HCT116 (cell line): ENCODE measurements around the gene DHRS7B. TPM values are rescaled to one million over a fixed set of nuclear protein-coding genes. Genes with fewer than 3 reads are reported as not detected.

ENCODE experiments used
- ATAC-seq: fragments of 200-7000 bp; cut with Tn5 transposase; 2 replicates; pipeline ENCODE4 v1.9.1; 2020; ENCODE audit warnings: mild to moderate bottlenecking, moderate library complexity
- BruUV-seq: library from RNA; stranded (reverse); fragments of 400-500 nt; replicated peaks from 2 replicates; lab custom pipeline; 2021; lab: Mats Ljungman, UMichigan
- CTCF ChIA-PET: fragments of 300-600 bp; sonication (Branson Sonifier 250); formaldehyde crosslinking; loops from one replicate; lab custom pipeline; 2021; ENCODE audit warnings: antibody characterized with exemption; lab: Charles Lee
- POLR2A ChIA-PET: fragments of 300-600, 350-600 bp; sonication (Branson Sonifier 250); formaldehyde crosslinking; loops from one replicate; lab custom pipeline; 2021; ENCODE audit warnings: antibody characterized with exemption; lab: Charles Lee
- RAD21 ChIA-PET, 2 experiments: fragments of 300-600 bp; sonication (Branson Sonifier 250); formaldehyde crosslinking; loops; one replicate each; lab custom pipeline; 2023; ENCODE audit warnings: low total read pairs in 2 of 2; ENCODE audit not compliant: uncharacterized antibody in 2 of 2, unreplicated experiment in 2 of 2, low non-redundant PET in 1 of 2; lab: Charles Lee
- DNase-seq: peaks from one replicate; pipeline ENCODE4 v3.0.0-alpha.2; 2010; ENCODE audit warnings: low read depth, low spot score
- H2AFZ ChIP-seq: fragments of 200-600 bp; shearing (Covaris generic), sonication (generic); 2 replicates; pipeline ENCODE4 v1.6.1; 2017; ENCODE audit warnings: low read depth, mixed run types, mixed read lengths, antibody characterized with exemption, low read length; ENCODE audit not compliant: poor library complexity, severe bottlenecking
- H3K27ac ChIP-seq: 2 replicates; pipeline ENCODE4 v1.5.1; 2012; ENCODE audit warnings: low read depth, low read length
- H3K27me3 ChIP-seq: fragments of 200-600 bp; sonication (generic); 2 replicates; pipeline ENCODE4 v1.6.1; 2016; ENCODE audit warnings: mixed run types, low read length, mixed read lengths; ENCODE audit not compliant: insufficient read depth
- H3K36me3 ChIP-seq, 2 experiments: fragments of 200-500 bp in 1 of 2; fragments of 200-600 bp in 1 of 2; sonication (Bioruptor generic) in 1 of 2; sonication (generic) in 1 of 2; 2 replicates each; pipeline versions ENCODE4 v1.5.1 to v1.6.1; 2014 to 2016; ENCODE audit warnings: low read length in 2 of 2, inconsistent platforms in 1 of 2, mixed read lengths in 1 of 2, mixed run types in 1 of 2; ENCODE audit not compliant: insufficient read depth in 2 of 2, control insufficient read depth in 1 of 2
- H3K4me1 ChIP-seq, 2 experiments: fragments of 200-600 bp in 1 of 2; sonication (generic) in 1 of 2; 2 replicates each; pipeline versions ENCODE4 v1.5.1 to v1.6.1; 2012 to 2017; ENCODE audit warnings: low read length in 2 of 2, inconsistent platforms in 1 of 2, mild to moderate bottlenecking in 1 of 2, mixed read lengths in 1 of 2, mixed run types in 1 of 2, moderate library complexity in 1 of 2; ENCODE audit not compliant: insufficient read depth in 2 of 2, control insufficient read depth in 1 of 2
- H3K4me2 ChIP-seq: fragments of 200-600 bp; sonication (generic); 2 replicates; pipeline ENCODE4 v1.6.1; 2017; ENCODE audit warnings: mixed run types, low read length, mixed read lengths
- H3K4me3 ChIP-seq, 2 experiments: fragments of 200-600 bp in 1 of 2; sonication (generic) in 1 of 2; replicated peaks in 1 of 2; 2 replicates each; pipeline ENCODE4 v1.5.1; 2011 to 2016; ENCODE audit warnings: low read length in 2 of 2, control low read depth in 1 of 2, low read depth in 1 of 2, mild to moderate bottlenecking in 1 of 2, mixed read lengths in 1 of 2, mixed run types in 1 of 2
- H3K79me2 ChIP-seq: fragments of 200-600 bp; sonication (generic); 2 replicates; pipeline ENCODE4 v1.6.1; 2017; ENCODE audit warnings: mild to moderate bottlenecking, mixed run types, low read length, moderate library complexity, mixed read lengths; ENCODE audit not compliant: insufficient read depth
- H3K9ac ChIP-seq: fragments of 200-600 bp; sonication (generic); 2 replicates; pipeline ENCODE4 v1.6.1; 2016; ENCODE audit warnings: low read length, mixed read lengths
- H3K9me2 ChIP-seq: fragments of 200-600 bp; sonication (generic), shearing (Covaris generic); 2 replicates; pipeline ENCODE4 v1.6.1; 2017; ENCODE audit warnings: mixed run types, mild to moderate bottlenecking, moderate library complexity; ENCODE audit not compliant: insufficient read depth
- H3K9me3 ChIP-seq, 2 experiments: fragments of 200-500 bp in 1 of 2; fragments of 200-600 bp in 1 of 2; sonication (Bioruptor generic) in 1 of 2; sonication (generic) in 1 of 2; 2 replicates each; pipeline ENCODE4 v1.6.1; 2014 to 2017; ENCODE audit warnings: low read length in 2 of 2, mixed read lengths in 2 of 2, inconsistent platforms in 1 of 2, low read depth in 1 of 2, mild to moderate bottlenecking in 1 of 2, mixed run types in 1 of 2, moderate library complexity in 1 of 2; ENCODE audit not compliant: control insufficient read depth in 1 of 2, insufficient read depth in 1 of 2
- H4K20me1 ChIP-seq: fragments of 200-600 bp; sonication (generic), shearing (Covaris generic); 2 replicates; pipeline ENCODE4 v1.6.1; 2017; ENCODE audit warnings: mixed run types, mild to moderate bottlenecking, moderate library complexity; ENCODE audit not compliant: insufficient read depth
- CBX3 ChIP-seq: IDR thresholded peaks from 2 replicates; pipeline ENCODE4 v1.6.1; 2012; ENCODE audit warnings: low read depth
- CEBPB ChIP-seq: IDR thresholded peaks from 2 replicates; pipeline ENCODE4 v1.6.1; 2012; ENCODE audit warnings: low read depth
- EGR1 ChIP-seq: IDR thresholded peaks from 2 replicates; pipeline ENCODE4 v1.6.1; 2012; ENCODE audit warnings: low read depth
- SRF ChIP-seq: IDR thresholded peaks from 2 replicates; pipeline ENCODE4 v1.6.1; 2012; ENCODE audit warnings: low read depth
- TCF7L2 ChIP-seq: IDR thresholded peaks from 2 replicates; pipeline ENCODE4 v1.7.0; 2011; ENCODE audit warnings: borderline replicate concordance, inconsistent platforms; ENCODE audit not compliant: insufficient read depth, insufficient read length; ENCODE audit errors: extremely low read depth
- YY1 ChIP-seq: IDR thresholded peaks from 2 replicates; pipeline ENCODE4 v1.6.1; 2011; ENCODE audit warnings: low read length, low read depth, moderate library complexity, mild to moderate bottlenecking; ENCODE audit not compliant: insufficient replicate concordance; ENCODE audit errors: extremely low read depth
- ZBTB33 ChIP-seq: IDR thresholded peaks from 2 replicates; pipeline ENCODE4 v1.6.1; 2011; ENCODE audit warnings: mild to moderate bottlenecking, low read length, moderate library complexity; ENCODE audit not compliant: insufficient replicate concordance; ENCODE audit errors: extremely low read depth
- intact Hi-C: fragments of 100-400 bp; cut with micrococcal nuclease; formaldehyde crosslinking; loops from 2 replicates; pipeline ENCODE4 v1.10.0; 2022
- total RNA-seq: library from RNA; stranded (reverse); gene quantifications from one replicate; pipeline ENCODE4 v1.2.1, GENCODE V29; 2021; ENCODE audit not compliant: unreplicated experiment
- TF ChIP-seq, protein P1 (sequence below): IDR thresholded peaks from 2 replicates; pipeline ENCODE4 v1.6.1; 2012

The DHRS7B gene
- total RNA-seq, 1 experiment from 2014 or later: 19.6 TPM

GRCh38 chr17:21193031-21193430 lies 66.3 kb downstream of the DHRS7B start:
- Histone ChIP-seq H3K9me3 (no peaks in the 10 kb centered on the region), H3K4me1 (peaks cover 0 to 6% of the 10 kb centered on the region in 2 experiments; a peak in 1 of 4 replicates), H3K4me2 (no peak overlapping the region), H3K9me2 (no peaks in the 10 kb centered on the region), H3K79me2 (peaks cover 8% of the 10 kb centered on the region), H3K27me3 (no peaks in the 10 kb centered on the region), H2AFZ (no peak overlapping the region), H4K20me1 (no peaks in the 10 kb centered on the region), H3K9ac (no peak overlapping the region), H3K36me3 (peaks cover 0 to 12% of the 10 kb centered on the region in 2 experiments; a peak in 2 of 4 replicates), H3K27ac (no peak overlapping the region), H3K4me3 (no peak overlapping the region)
- ChIA-PET CTCF (interaction anchor here (0.7 kb wide), 1 partner anchor 1769 kb away, joined by 3 read pairs; no protein-coding TSS in a partner anchor), POLR2A (no interaction called here), RAD21 (no interaction called here)
- TF ChIP-seq TCF7L2: no peak
- TF ChIP-seq EGR1: no peak
- TF ChIP-seq, protein P1, sequence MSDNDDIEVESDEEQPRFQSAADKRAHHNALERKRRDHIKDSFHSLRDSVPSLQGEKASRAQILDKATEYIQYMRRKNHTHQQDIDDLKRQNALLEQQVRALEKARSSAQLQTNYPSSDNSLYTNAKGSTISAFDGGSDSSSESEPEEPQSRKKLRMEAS: no peak
- TF ChIP-seq CEBPB: no peak
- no peak for TF ChIP-seq ZBTB33
- TF ChIP-seq SRF: no peak
- no peak for TF ChIP-seq CBX3
- TF ChIP-seq YY1: no peak
- no TSS peak for BruUV-seq
- DNase-seq (no peak), ATAC-seq (no peak)
- intact Hi-C loops: no loop called here
